Smooth muscle cell of the umbilical artery (primary cell): Measurements from ENCODE around the gene CSN3. TPM values are rescaled to one million over a fixed set of nuclear protein-coding genes. Genes with fewer than 3 reads are reported as not detected.

Experiments
- total RNA-seq: library from RNA; depleted of rRNA; stranded (reverse); fragments of >200 nt; gene quantifications from 2 replicates; pipeline ENCODE4 v1.2.3, GENCODE V29; 2014

CSN3 gene
- not detected in 2 replicates for total RNA-seq

GRCh38 chr4:70242297-70242696 is at the start of gene CSN3:
TSS of gene CSN3 (plus strand) at chr4:70242597. CDS start at chr4:70244820, 2,223 bp downstream.

GRCh38 chr4:70195425-70195824 is 47.0 kb upstream of the CSN3 start, which contains the start of gene ODAM:
TSS of gene ODAM (plus strand) at chr4:70195725. CDS start at chr4:70196544, 819 bp downstream.

GRCh38 chr4:70225824-70226223 is 16.6 kb upstream of the CSN3 start, which contains the start of gene FDCSP:
TSS of gene FDCSP (plus strand) at chr4:70226124. CDS start at chr4:70231195, 5,071 bp downstream.

Other genes starting within 250 kb of the CSN3 start
- gene STATH, start 246.6 kb upstream of the CSN3 start, total RNA-seq, result not detected in 2 replicates
- gene HTN3, start 214.1 kb upstream of the CSN3 start, total RNA-seq, result not detected in 2 replicates
- not detected in 2 replicates for gene HTN1, start 192.2 kb upstream of the CSN3 start, total RNA-seq
- not detected in 2 replicates for gene PRR27, start 88.4 kb upstream of the CSN3 start, total RNA-seq
- 0.42 TPM in 1 of 2 replicates, not detected in the other for gene ODAM, start 46.9 kb upstream of the CSN3 start, total RNA-seq
- 0.59 TPM in 1 of 2 replicates, not detected in the other for gene FDCSP, start 16.5 kb upstream of the CSN3 start, total RNA-seq
- gene CABS1, start 92.4 kb downstream of the CSN3 start, total RNA-seq, result not detected in 2 replicates
- not detected in 2 replicates for gene SMR3A, start 118.2 kb downstream of the CSN3 start, total RNA-seq
- not detected in 2 replicates for gene SMR3B, start 140.5 kb downstream of the CSN3 start, total RNA-seq
- not detected in 2 replicates for gene OPRPN, start 155.3 kb downstream of the CSN3 start, total RNA-seq
- not detected in 2 replicates for gene MUC7, start 229.6 kb downstream of the CSN3 start, total RNA-seq